SW480 (cell line): ENCODE measurements around the gene GLRA2.
"Not testable (repeated sequence)": the region's sequence is repeated elsewhere in the genome, so short reads cannot be mapped to it uniquely, and the experiment has no call there.

Experiments used
- DNase-seq: peaks from one replicate; pipeline ENCODE4 v3.0.0-alpha.2; 2016; ENCODE audit warnings: low spot score

GLRA2 gene

GRCh38 chrX:14591976-14592375 is 62.6 kb downstream of the GLRA2 start:
- no peak for DNase-seq

- DNase-seq = no peak
Observed at GRCh38 chrX:14594521-14594920, 65.2 kb downstream of the GLRA2 start.

DNA sequence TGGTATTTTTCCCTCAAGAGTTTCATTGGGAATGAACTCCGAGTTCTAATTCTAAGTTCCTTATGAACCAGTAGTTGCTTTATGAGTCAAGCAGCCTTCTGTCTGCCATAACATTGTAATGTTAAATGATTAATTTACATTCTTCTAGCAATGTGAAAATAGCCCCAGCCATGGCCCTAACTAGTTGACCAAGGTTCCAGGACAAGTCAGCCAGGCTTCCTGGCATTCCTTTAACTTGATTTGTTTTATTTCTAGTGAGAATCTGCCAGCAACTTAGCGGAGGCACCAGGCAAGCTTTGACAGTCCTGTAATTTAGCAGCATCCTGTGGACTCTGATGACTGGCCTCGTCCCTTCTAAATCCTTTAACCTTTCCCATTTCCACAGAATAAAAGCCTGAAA is 69.0 kb downstream of the GLRA2 start:
- no peak for DNase-seq

GRCh38 chrX:14607446-14607985 is 78.2 kb downstream of the GLRA2 start:
- no peak for DNase-seq

GRCh38 chrX:14612450-14612849 is 83.1 kb downstream of the GLRA2 start:
- DNase-seq = not testable (repeated sequence)

- DNase-seq = no peak
Observed at GRCh38 chrX:14616301-14616700, 87.0 kb downstream of the GLRA2 start.

GRCh38 chrX:14616836-14617235 is 87.5 kb downstream of the GLRA2 start:
- DNase-seq = no peak

GRCh38 chrX:14618177-14618965 is 89.0 kb downstream of the GLRA2 start:
- DNase-seq = no peak

DNA sequence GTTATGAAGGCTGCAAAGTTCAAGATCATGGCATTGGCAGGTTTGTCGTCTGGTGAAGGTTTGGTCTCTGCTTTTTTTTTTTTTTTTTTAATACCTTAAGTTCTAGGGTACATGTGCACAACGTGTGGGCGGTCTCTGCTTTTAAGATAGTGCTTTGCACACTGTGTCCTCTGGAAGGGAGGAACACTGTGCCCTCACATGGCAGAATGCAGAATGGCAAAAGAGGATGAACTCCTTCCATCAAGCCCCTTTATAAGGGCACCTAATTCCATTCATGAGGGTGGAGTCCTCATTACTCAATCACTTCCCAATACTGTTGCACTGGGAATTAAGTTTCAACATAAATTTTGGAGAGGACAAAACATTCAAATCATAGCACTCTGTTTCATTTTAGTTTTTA is 101.4 kb downstream of the GLRA2 start:
- no peak for DNase-seq

DNA sequence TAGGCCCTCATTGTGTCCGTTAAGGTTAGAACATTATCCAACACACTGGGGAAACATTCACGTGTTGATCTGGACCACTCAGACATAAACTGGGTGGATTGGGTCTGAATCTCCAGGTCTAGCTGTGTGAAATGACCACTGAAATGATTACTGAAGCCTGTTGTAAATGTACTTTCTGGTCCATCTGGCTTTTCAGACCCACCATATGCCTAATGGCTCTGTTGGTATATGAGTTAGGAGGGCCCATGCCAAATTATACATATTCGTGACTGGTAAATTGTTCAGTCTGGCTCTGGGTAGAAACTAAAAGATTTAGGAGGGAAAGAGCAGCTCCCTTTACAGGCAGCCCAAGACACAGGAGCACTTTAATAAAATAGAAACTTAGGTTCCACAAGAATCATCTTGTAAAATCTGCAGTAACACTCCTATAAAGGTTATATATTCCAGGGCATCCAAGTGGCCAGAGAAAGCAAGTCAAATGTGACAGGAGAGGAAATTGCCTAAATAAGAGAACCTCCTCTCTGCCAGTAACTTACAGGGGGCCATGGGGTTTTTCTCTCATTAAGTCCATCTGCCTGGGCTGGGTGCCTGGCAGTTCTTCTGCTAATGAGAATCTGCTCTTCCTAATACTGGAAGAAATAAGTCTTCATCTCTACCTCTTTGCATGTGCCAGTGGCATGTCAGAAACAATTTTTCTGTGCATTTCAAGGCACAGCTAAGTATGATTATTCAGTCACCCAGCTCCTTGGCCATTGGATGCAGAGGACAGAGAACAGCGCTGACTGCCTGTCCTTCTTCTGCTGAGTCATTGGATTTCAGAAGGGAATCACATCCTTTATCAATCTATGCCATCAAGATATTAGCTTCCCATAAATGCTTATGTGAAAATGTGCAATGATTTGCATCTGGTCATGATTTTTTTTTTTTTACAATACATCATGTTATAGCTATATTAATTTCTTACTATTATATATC is 112.6 kb downstream of the GLRA2 start:
- DNase-seq = no peak

DNA sequence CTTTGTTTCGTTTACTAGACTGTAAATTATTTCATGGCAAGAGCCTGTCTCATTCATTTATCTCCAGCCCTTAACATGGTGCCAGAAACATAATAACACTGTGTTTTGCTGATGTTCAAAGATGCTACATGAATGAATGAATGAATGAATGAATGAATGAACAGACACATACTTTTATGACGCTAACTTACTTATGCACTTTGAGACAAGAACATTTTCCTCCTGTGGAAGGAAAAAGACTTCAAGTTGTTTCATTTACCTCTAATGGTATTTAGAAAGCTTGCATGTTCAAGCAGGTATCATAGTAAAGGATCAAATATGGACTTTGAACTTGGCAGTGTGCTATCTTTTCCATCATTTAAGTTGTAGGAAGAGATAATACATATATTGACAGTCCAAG is 131.6 kb downstream of the GLRA2 start:
- DNase-seq = no peak

DNA sequence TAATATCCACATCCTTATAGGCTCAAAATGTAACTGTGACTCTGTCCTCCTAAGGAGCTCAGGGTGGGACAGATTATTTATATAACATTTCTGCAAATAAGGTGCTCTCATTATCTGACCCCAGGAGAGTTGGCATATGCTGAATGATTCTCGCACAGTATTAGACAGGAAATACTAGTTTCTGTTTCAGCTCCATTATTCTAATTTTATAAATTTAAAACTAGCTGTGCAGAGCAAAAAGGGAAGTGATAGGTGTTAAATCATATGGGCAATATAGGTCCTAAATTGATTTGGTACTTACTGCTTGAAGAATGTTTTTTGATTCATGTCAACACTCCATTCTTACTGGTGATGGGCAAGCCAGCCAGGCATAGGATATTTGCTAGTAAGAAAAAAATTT is 141.5 kb downstream of the GLRA2 start:
- no peak for DNase-seq

DNA sequence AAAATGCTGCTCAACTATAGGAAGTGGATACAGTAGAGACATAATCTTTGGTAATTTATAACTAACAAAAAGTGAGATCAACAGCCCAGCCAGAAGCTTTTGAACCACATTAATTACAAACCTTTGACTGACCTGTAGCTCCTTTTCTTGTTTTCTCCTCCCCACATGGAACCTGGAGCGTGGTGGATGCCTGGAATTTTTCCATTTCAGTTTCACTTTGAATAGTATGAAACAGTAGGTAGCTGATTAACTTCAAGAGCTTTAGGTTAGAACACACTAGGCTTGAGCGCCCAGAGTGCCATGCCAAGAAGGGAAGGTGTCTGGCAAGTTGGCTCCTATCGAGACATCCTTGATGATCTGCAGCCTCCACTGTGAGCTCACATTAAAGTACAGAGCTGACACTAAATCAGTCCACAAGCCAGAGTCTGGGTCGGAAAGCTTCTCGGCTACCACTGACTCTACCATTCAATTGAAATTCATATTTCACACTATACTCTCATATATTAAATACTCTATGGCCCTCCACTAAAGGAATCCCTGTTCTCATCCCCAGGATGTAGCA is 143.4 kb downstream of the GLRA2 start:
- no peak for DNase-seq

GRCh38 chrX:14673236-14673635 is 143.9 kb downstream of the GLRA2 start:
- DNase-seq = no peak

DNA sequence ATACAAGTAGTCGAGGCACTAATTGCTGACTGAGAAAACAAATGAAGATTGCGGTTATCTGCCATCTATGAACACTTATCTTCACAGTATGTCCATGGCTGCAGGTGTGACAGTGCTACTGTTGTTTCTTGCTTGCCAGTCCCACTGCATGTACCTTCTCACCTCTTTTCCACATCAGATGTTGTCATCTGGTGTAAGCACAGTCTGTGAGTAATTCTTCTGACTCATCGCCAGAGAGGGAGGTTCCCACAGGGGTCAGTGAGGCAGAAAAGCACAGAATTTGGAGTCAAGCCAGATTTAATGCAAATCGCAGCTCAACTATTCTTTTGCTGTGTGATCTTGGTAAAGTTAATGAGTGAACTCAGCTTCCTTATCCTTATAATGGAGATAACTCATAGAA is 144.4 kb downstream of the GLRA2 start:
- peak; percentile 89 for DNase-seq

GRCh38 chrX:14675500-14675899 is 146.2 kb downstream of the GLRA2 start:
- DNase-seq = no peak

DNA sequence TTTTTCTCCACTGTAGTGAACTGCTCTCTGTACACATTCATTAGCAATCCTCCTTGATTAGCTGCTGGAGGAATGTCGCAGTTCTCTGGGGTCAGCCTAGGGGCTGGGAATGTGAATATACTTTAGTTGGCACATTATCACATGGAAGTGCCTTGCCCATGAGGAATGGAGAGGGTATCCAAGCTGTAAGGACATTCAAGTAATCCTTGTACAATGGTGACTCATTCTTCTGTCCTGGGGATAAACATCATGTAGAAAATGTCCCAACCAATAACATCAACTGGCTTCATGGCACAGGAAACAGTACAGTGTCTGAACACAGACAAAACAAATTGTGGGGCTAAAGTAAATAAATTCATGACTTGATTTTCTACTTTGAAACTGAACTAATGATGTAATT is 147.1 kb downstream of the GLRA2 start:
- DNase-seq = no peak

DNA sequence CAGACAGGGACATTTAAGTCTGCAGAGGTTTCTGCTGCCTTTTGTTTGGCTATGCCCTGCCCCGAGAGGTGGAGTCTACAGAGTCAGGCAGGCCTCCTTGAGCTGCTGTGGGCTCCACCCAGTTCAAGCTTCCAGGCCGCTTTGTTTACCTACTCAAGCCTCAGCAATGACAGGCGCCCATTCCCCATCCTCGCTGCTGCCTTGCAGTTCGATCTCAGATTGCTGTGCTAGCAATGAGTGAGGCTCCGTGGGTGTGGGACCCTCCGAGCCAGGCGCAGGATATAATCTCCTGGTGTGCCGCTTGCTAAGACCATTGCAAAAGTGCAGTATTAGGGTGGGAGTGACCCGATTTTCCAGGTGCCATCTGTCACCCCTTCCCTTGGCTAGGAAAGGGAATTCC is 159.0 kb downstream of the GLRA2 start:
- not testable (repeated sequence) for DNase-seq

GRCh38 chrX:14690553-14690952 is 161.2 kb downstream of the GLRA2 start:
- no peak for DNase-seq

GRCh38 chrX:14694611-14695010 is 165.3 kb downstream of the GLRA2 start:
- DNase-seq = no peak

- peak; percentile 29 for DNase-seq
Observed at GRCh38 chrX:14697451-14697850, 168.1 kb downstream of the GLRA2 start.

- DNase-seq = no peak
Observed at GRCh38 chrX:14698790-14699189, 169.5 kb downstream of the GLRA2 start.
